GM23248 (cell line): ENCODE data around the gene PSMD13. TPM values are rescaled to one million over a fixed set of nuclear protein-coding genes. Genes with fewer than 3 reads are reported as not detected.
A peak's percentile ranks its signal among the peaks of the same experiment; 100 is the strongest.

Source experiments
- DNase-seq: peaks from one replicate; pipeline ENCODE4 v3.0.0-alpha.2; 2015
- H2AFZ ChIP-seq: fragments of 200-600 bp; sonication (generic); 2 replicates; pipeline ENCODE4 v1.6.1; 2016; ENCODE audit warnings: antibody characterized with exemption
- H3F3A ChIP-seq: fragments of 200-600 bp; sonication (generic); 2 replicates; pipeline ENCODE4 v1.6.1; 2016; ENCODE audit warnings: mild to moderate bottlenecking, antibody characterized with exemption, mixed run types; ENCODE audit not compliant: insufficient read depth
- H3K27ac ChIP-seq: fragments of 200-600 bp; sonication (generic); 2 replicates; pipeline ENCODE4 v1.5.1; 2016; ENCODE audit warnings: mild to moderate bottlenecking
- H3K27me3 ChIP-seq: fragments of 200-600 bp; sonication (generic); replicated peaks from 2 replicates; pipeline ENCODE4 v1.6.1; 2016; ENCODE audit warnings: mild to moderate bottlenecking; ENCODE audit not compliant: insufficient read depth
- H3K36me3 ChIP-seq: fragments of 200-600 bp; sonication (generic); 2 replicates; pipeline ENCODE4 v1.6.1; 2016; ENCODE audit warnings: low read depth, mild to moderate bottlenecking
- H3K4me1 ChIP-seq: fragments of 200-600 bp; sonication (generic); 2 replicates; pipeline ENCODE4 v1.6.1; 2016; ENCODE audit warnings: mild to moderate bottlenecking; ENCODE audit not compliant: insufficient read depth
- H3K4me2 ChIP-seq: fragments of 200-600 bp; sonication (generic); one replicate; pipeline ENCODE4 v1.6.1; 2016; ENCODE audit warnings: mild to moderate bottlenecking; ENCODE audit not compliant: unreplicated experiment
- H3K4me3 ChIP-seq: fragments of 200-600 bp; sonication (generic); 2 replicates; pipeline ENCODE4 v1.5.1; 2016; ENCODE audit warnings: mild to moderate bottlenecking
- H3K79me2 ChIP-seq: fragments of 200-600 bp; sonication (generic); 2 replicates; pipeline ENCODE4 v1.6.1; 2016; ENCODE audit warnings: mild to moderate bottlenecking; ENCODE audit not compliant: insufficient read depth
- H3K9ac ChIP-seq: fragments of 200-600 bp; sonication (generic); 2 replicates; pipeline ENCODE4 v1.6.1; 2016; ENCODE audit warnings: mild to moderate bottlenecking
- H3K9me2 ChIP-seq: fragments of 200-600 bp; sonication (generic); 2 replicates; pipeline ENCODE4 v1.6.1; 2016; ENCODE audit warnings: mixed run types, mild to moderate bottlenecking, moderate library complexity; ENCODE audit not compliant: insufficient read depth
- H3K9me3 ChIP-seq: fragments of 200-600 bp; sonication (generic); one replicate; pipeline ENCODE4 v1.6.1; 2017; ENCODE audit warnings: low read depth
- H4K20me1 ChIP-seq: fragments of 200-600 bp; sonication (generic); 2 replicates; pipeline ENCODE4 v1.6.0; 2016; ENCODE audit not compliant: insufficient read depth
- EZH2 ChIP-seq: fragments of 200-600 bp; sonication (generic); IDR thresholded peaks from 2 replicates; pipeline ENCODE4 v1.6.1; 2018; ENCODE audit warnings: antibody characterized with exemption, mild to moderate bottlenecking; ENCODE audit not compliant: insufficient read depth, poor library complexity, severe bottlenecking
- EZH2phosphoT487 ChIP-seq: fragments of 200-600 bp; sonication (generic); IDR thresholded peaks from 2 replicates; pipeline ENCODE4 v1.6.1; 2018; ENCODE audit warnings: antibody characterized with exemption, moderate library complexity, mild to moderate bottlenecking, low read depth; ENCODE audit not compliant: insufficient read depth
- WGBS, 2 experiments: methylation state at CpG; one replicate each; pipeline ENCODE4 v1.1.6; 2015 to 2017; ENCODE audit warnings: low lambda C conversion rate in 2 of 2, low coverage in 1 of 2; ENCODE audit errors: missing lambda C conversion rate in 2 of 2; 5-methylcytosine and 5-hydroxymethylcytosine counted together
- in situ Hi-C: fragments of 300-500 bp; cut with MboI; formaldehyde crosslinking; loops from 2 replicates; pipeline ENCODE4 v1.15.0; 2020
- polyA plus RNA-seq: library from polyadenylated mRNA; unstranded; fragments of >200 nt; fragmentation: Nextera tagmentation; extraction: Ambion mirVana; gene quantifications from 2 replicates; pipeline ENCODE4 v1.2.1, GENCODE V29; 2016
- total RNA-seq: library from RNA; depleted of rRNA; stranded (reverse); fragments of >200 nt; shearing (Covaris generic); gene quantifications from 2 replicates; pipeline ENCODE4 v1.2.3, GENCODE V29; 2014; rRNA removed

The PSMD13 gene
- total and polyA plus RNA-seq, 2 experiments from 2014 or later: 145 to 188 TPM

DNA sequence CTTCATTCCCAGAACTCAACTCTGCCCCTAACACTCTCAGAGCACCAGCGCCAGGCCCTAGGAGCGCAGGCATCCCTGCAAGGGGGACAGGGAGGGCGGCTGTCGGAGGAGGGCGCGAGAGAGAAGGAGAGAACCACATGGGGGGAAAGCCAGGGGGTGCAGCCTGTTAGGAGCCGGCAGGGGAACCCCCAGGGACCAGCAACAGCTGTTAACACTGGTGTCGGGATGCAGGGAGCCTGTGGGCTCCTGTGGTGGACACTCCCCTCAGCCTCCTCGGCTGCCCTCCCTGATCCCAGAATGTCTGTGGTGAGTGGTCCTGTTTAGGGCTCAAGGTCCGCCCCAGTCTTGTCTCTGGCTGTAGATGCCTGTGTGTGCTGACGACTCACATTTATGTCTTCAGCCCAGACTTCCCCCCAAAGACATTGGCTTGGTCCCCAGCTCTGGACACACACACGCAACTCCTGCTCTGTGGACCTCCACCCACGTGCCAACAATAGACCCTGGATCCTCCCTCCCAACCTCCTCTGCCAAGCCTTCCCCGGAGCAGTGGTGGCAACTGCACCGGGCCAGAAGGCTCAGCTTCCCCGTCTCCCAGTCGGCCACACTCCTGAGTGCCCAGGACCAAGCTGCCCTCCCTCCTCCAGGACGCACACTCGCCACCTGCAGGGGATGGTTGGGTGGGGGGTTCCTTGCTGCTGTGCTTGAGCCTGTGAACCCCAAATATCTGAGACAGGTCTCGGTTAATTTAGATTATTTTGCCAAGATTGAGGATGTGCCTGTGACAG lies 63.4 kb downstream of the PSMD13 start:
- Histone ChIP-seq H3K4me1 (no peaks in the 10 kb centered on the region), H3K79me2 (no peaks in the 10 kb centered on the region), H3K27me3 (no peaks in the 10 kb centered on the region), H3K27ac (no peak overlapping the region), H4K20me1 (no peaks in the 10 kb centered on the region), H3K4me3 (no peak overlapping the region), H3F3A (0 out of 2 replicates have a peak, but pooled peaks cover under 1% of the 10 kb centered on the region), H2AFZ (no peak overlapping the region), H3K9me2 (no peaks in the 10 kb centered on the region), H3K36me3 (no peaks in the 10 kb centered on the region), H3K9me3 (no peaks in the 10 kb centered on the region), H3K9ac (no peak overlapping the region), H3K4me2 (no peak overlapping the region)
- in situ Hi-C loops: no loop called here
- TF ChIP-seq EZH2 (no peak), EZH2phosphoT487 (no peak)
- 14 to 19% methylated on average over 19 to 20 of the region's 20 CpGs for WGBS, 2 experiments
- peak; percentile 42 for DNase-seq

Other genes starting within 250 kb of the PSMD13 start
- gene SCGB1C1, start 43.9 kb upstream of the PSMD13 start, total RNA-seq: not detected in 2 replicates
- gene SCGB1C1, start 43.9 kb upstream of the PSMD13 start, polyA plus RNA-seq: not detected in 2 replicates
- 25.7 and 27.2 TPM in 2 replicates for gene BET1L, start 29.6 kb upstream of the PSMD13 start, total RNA-seq
- 76.6 and 78.5 TPM in 2 replicates for gene BET1L, start 29.6 kb upstream of the PSMD13 start, polyA plus RNA-seq
- 220 and 226 TPM in 2 replicates for gene RIC8A, start 29.3 kb upstream of the PSMD13 start, total RNA-seq
- 121 and 132 TPM in 2 replicates for gene RIC8A, start 29.3 kb upstream of the PSMD13 start, polyA plus RNA-seq
- 10.5 and 15.5 TPM in 2 replicates for gene SIRT3, start 634 bp upstream of the PSMD13 start, total RNA-seq
- 12.3 and 14.9 TPM in 2 replicates for gene SIRT3, start 634 bp upstream of the PSMD13 start, polyA plus RNA-seq
- not detected in 2 replicates for gene NLRP6, start 41.4 kb downstream of the PSMD13 start, total RNA-seq
- gene NLRP6, start 41.4 kb downstream of the PSMD13 start, polyA plus RNA-seq: not detected in 2 replicates
- 14.2 and 23.1 TPM in 2 replicates for gene PGGHG, start 52.1 kb downstream of the PSMD13 start, total RNA-seq
- gene PGGHG, start 52.1 kb downstream of the PSMD13 start, polyA plus RNA-seq: 4.4 and 4.6 TPM in 2 replicates
- not detected in 2 replicates for gene IFITM5, start 62.5 kb downstream of the PSMD13 start, total RNA-seq
- not detected in 2 replicates for gene IFITM5, start 62.5 kb downstream of the PSMD13 start, polyA plus RNA-seq
- 75.2 and 104 TPM in 2 replicates for gene IFITM2, start 70.8 kb downstream of the PSMD13 start, total RNA-seq
- 1,025 and 1,029 TPM in 2 replicates for gene IFITM2, start 70.8 kb downstream of the PSMD13 start, polyA plus RNA-seq
- gene IFITM1, start 77.1 kb downstream of the PSMD13 start, total RNA-seq: 72.7 and 77.3 TPM in 2 replicates
- gene IFITM1, start 77.1 kb downstream of the PSMD13 start, polyA plus RNA-seq: 180 and 187 TPM in 2 replicates
- gene IFITM3, start 83.9 kb downstream of the PSMD13 start, total RNA-seq: 62.5 and 158 TPM in 2 replicates
- gene IFITM3, start 83.9 kb downstream of the PSMD13 start, polyA plus RNA-seq: 1,892 and 1,917 TPM in 2 replicates
- 16.5 and 24.7 TPM in 2 replicates for gene B4GALNT4, start 132.5 kb downstream of the PSMD13 start, total RNA-seq
- 1.9 and 2.3 TPM in 2 replicates for gene B4GALNT4, start 132.5 kb downstream of the PSMD13 start, polyA plus RNA-seq
- 1.2 and 4.9 TPM in 2 replicates for gene PKP3, start 157.2 kb downstream of the PSMD13 start, total RNA-seq
- gene PKP3, start 157.2 kb downstream of the PSMD13 start, polyA plus RNA-seq: 2.2 and 2.4 TPM in 2 replicates
- gene SIGIRR, start 178.0 kb downstream of the PSMD13 start, total RNA-seq: 17.7 and 28.3 TPM in 2 replicates
- 59.5 and 61.1 TPM in 2 replicates for gene SIGIRR, start 178.0 kb downstream of the PSMD13 start, polyA plus RNA-seq
- not detected in 2 replicates for gene ANO9, start 205.0 kb downstream of the PSMD13 start, total RNA-seq
- gene ANO9, start 205.0 kb downstream of the PSMD13 start, polyA plus RNA-seq: not detected in 2 replicates
- 29.2 and 44.1 TPM in 2 replicates for gene PTDSS2, start 213.3 kb downstream of the PSMD13 start, total RNA-seq
- 20.1 and 22.2 TPM in 2 replicates for gene PTDSS2, start 213.3 kb downstream of the PSMD13 start, polyA plus RNA-seq